Activated T-cell treated with anti-CD3 and anti-CD28 coated beads, Interleukin-2, amount 50 U/mL, for 1 hour (primary cell): ENCODE results near the gene SOWAHC.

Experiments used
- DNase-seq: peaks from one replicate; pipeline ENCODE4 v3.0.0-alpha.2; 2020

The SOWAHC gene

GRCh38 chr2:109647636-109648035, 33.5 kb downstream of the SOWAHC start:
- DNase-seq = no peak

GRCh38 chr2:109648041-109648527, 33.9 kb downstream of the SOWAHC start:
- DNase-seq = no peak

DNA sequence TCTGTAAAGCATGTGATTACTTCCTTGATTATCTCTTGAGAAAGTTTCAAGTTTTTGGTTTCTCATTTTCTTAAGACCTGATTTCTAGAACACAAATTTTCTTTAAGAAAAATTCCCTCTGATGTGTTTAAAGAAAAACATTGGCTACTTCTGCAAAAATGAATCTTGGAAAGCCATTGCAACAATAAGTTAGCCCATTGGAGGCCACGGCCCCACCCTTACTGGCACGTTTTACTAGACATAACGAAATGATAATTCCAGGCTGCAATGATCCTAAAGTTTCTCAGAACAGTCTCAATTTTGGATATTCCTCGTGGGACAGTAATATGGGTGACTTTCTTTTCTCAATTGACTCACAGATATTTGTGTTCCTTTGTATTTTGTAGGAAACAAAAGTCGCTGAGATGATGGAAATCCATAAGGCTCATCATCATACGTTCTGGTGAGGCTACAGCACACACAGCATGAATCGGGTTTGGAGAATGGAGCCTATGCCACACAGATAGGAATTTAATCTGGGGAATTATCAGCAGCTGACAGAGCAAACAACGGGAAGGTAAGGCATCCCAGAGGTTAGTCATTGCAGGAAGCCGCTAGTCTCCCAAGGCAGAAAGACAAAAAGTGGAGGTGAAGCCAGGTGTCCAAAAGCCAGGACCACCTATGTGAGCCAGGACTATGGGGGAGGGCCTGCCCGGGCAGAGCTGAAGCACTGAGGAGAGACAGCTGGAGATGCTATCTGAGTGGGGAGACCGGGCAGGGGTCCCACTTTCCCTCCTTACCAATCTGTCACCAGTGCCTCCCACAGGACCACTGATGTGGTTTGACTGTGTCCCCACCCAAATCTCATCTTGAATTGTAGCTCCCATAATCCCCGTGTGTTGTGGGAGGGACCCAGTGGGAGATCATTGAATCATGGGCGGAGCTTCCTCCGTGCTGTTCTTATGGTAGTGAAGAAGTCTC, 35.9 kb downstream of the SOWAHC start:
- no peak for DNase-seq

- no peak for DNase-seq
These were observed 40.3 kb downstream of the SOWAHC start for GRCh38 chr2:109654326-109655050.

DNA sequence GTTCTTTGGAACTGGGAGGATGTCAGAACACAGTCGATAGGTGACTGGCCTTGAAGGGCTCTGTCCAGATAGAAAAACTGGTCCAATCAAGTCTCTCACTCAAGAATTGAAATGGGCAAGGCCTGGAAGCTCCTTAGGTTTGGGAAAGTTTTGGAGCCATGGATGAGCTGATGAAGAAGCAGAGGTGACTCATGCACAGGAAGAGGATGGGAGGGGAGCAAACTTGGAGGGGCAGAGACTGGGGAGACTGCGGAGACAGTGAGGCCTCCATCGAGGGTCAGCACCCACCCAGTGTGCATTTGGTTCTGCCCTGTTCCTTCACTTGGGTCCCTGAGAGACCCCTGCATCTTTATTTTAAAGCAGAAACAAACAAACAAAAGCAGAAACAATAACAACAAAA, 41.1 kb downstream of the SOWAHC start:
- no peak for DNase-seq

GRCh38 chr2:109659396-109660045, 45.4 kb downstream of the SOWAHC start:
- no peak for DNase-seq

GRCh38 chr2:109660046-109660860, 46.1 kb downstream of the SOWAHC start:
- no peak for DNase-seq

GRCh38 chr2:109662889-109663288, 48.7 kb downstream of the SOWAHC start:
- DNase-seq = no peak

GRCh38 chr2:109663721-109664120, 49.6 kb downstream of the SOWAHC start:
- no peak for DNase-seq

DNA sequence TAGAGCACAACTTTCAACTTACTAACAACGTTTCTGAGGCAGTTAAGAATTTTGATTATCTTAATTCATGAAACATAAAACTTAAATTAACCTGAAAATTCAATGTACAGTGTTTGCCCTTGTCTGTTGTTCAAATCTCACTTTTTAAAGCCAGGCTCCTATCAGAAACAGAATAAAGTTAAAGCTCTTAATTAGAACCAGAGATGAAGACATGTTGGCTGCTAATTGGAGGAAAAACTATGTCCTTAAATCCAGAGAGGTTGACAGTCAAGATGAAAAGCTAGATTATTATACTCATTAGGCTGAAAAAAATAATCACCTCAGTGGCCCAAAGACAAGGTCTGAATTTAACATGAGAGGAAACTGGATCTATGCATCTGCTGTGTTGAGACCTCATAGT, 52.3 kb downstream of the SOWAHC start:
- no peak for DNase-seq
